ENCODE results near the gene TMBIM1. TPM values are rescaled to one million over a fixed set of nuclear protein-coding genes. Genes with fewer than 3 reads are reported as not detected.

Gene TMBIM1
- total RNA-seq, 1 donor from 2014 or later: 9.4 TPM

- no peak for FAIRE-seq
- no peak for DNase-seq (ENCODE audit: low spot score in 2 of 2)
Observed at GRCh38 chr2:218294430-218295022, 2.2 kb upstream of the TMBIM1 start.

- DNase-seq (ENCODE audit: low spot score in 2 of 2) (no peak), FAIRE-seq (no peak)
Observed at GRCh38 chr2:218293715-218294429, 1.6 kb upstream of the TMBIM1 start.

GRCh38 chr2:218291318-218292047 is 820 bp downstream of the TMBIM1 start:
- DNase-seq (ENCODE audit: low spot score in 2 of 2) (no peak), FAIRE-seq (no peak)

GRCh38 chr2:218290316-218291261 is 1.7 kb downstream of the TMBIM1 start:
- DNase-seq (ENCODE audit: low spot score in 2 of 2): no peak
- FAIRE-seq: no peak

GRCh38 chr2:218289639-218290315 is 2.5 kb downstream of the TMBIM1 start:
- FAIRE-seq (no peak), DNase-seq (ENCODE audit: low spot score in 2 of 2) (no peak)

- FAIRE-seq (no peak), DNase-seq (ENCODE audit: low spot score in 2 of 2) (peak; percentile 75 to 83)
Observed at GRCh38 chr2:218286570-218287459, 5.5 kb downstream of the TMBIM1 start.

- DNase-seq (ENCODE audit: low spot score in 2 of 2): no peak
- FAIRE-seq: no peak
Observed at GRCh38 chr2:218285604-218286003, 6.7 kb downstream of the TMBIM1 start.

GRCh38 chr2:218284106-218284811 is 8.0 kb downstream of the TMBIM1 start:
- FAIRE-seq: no peak
- DNase-seq (ENCODE audit: low spot score in 2 of 2): no peak

- DNase-seq (ENCODE audit: low spot score in 2 of 2) (no peak), FAIRE-seq (no peak)
Observed at GRCh38 chr2:218282173-218282991, 9.9 kb downstream of the TMBIM1 start.

- FAIRE-seq: no peak
Observed at GRCh38 chr2:218281449-218281848, 10.9 kb downstream of the TMBIM1 start.

GRCh38 chr2:218280260-218280870 is 11.9 kb downstream of the TMBIM1 start:
- no peak for FAIRE-seq
- no peak for DNase-seq (ENCODE audit: low spot score in 2 of 2)

More at GRCh38 chr2:218281449-218281848, 10.9 kb downstream of the TMBIM1 start:
- DNase-seq (ENCODE audit: low spot score in 2 of 2): no peak

- DNase-seq (ENCODE audit: low spot score in 2 of 2) (no peak), FAIRE-seq (no peak)
Observed at GRCh38 chr2:218278531-218279360, 13.6 kb downstream of the TMBIM1 start.

- no peak for FAIRE-seq
- DNase-seq (ENCODE audit: low spot score in 2 of 2): no peak
Observed at GRCh38 chr2:218277921-218278320, 14.4 kb downstream of the TMBIM1 start.

- DNase-seq (ENCODE audit: low spot score in 2 of 2) (no peak), FAIRE-seq (no peak)
Observed at GRCh38 chr2:218276986-218277755, 15.1 kb downstream of the TMBIM1 start.

GRCh38 chr2:218275371-218276072 is 16.8 kb downstream of the TMBIM1 start:
- FAIRE-seq (no peak), DNase-seq (ENCODE audit: low spot score in 2 of 2) (no peak)
